ENCODE results near the gene HYDIN. TPM values are rescaled to one million over a fixed set of nuclear protein-coding genes. Genes with fewer than 3 reads are reported as not detected.
"Not testable (repeated sequence)": the region's sequence is repeated elsewhere in the genome, so short reads cannot be mapped to it uniquely, and the experiment has no call there.

HYDIN gene
- total RNA-seq, 1 donor from 2014 or later = 2.7 TPM

- Histone ChIP-seq H3K9me3 (no peaks in the 10 kb centered on the region), H3K27me3 (no peaks in the 10 kb centered on the region), H3K36me3 (no peaks in the 10 kb centered on the region), H3K4me3 (no peak overlapping the region), H3K27ac (no peak overlapping the region), H3K4me1 (no peaks in the 10 kb centered on the region)
- intact Hi-C loops (cut with DNase I) = no loop called here
- ATAC-seq = no peak
- no peak for TF ChIP-seq CTCF (IDR thresholded peaks at IDR 0.05)
- no peak for DNase-seq
Measured at GRCh38 chr16:71188956-71189712, 41.4 kb downstream of the HYDIN start.

GRCh38 chr16:71185347-71185746 is 45.2 kb downstream of the HYDIN start:
- no peak for DNase-seq
- Histone ChIP-seq H3K9me3 (no peaks in the 10 kb centered on the region), H3K4me1 (no peaks in the 10 kb centered on the region), H3K27ac (no peak overlapping the region), H3K27me3 (no peaks in the 10 kb centered on the region), H3K36me3 (no peaks in the 10 kb centered on the region), H3K4me3 (no peak overlapping the region)
- no peak for ATAC-seq
- TF ChIP-seq CTCF (IDR thresholded peaks at IDR 0.05) = no peak
- intact Hi-C loops (cut with DNase I) = no loop called here

GRCh38 chr16:71179569-71179968 is 51.0 kb downstream of the HYDIN start:
- intact Hi-C loops (cut with DNase I) = no loop called here
- Histone ChIP-seq H3K9me3 (no peaks in the 10 kb centered on the region), H3K36me3 (no peaks in the 10 kb centered on the region), H3K4me1 (no peaks in the 10 kb centered on the region), H3K4me3 (no peak overlapping the region), H3K27ac (no peak overlapping the region), H3K27me3 (no peaks in the 10 kb centered on the region)
- TF ChIP-seq CTCF (IDR thresholded peaks at IDR 0.05) = no peak
- DNase-seq (no peak), ATAC-seq (no peak)

- Histone ChIP-seq H3K9me3 (no peaks in the 10 kb centered on the region), H3K4me3 (no peak overlapping the region), H3K27me3 (no peaks in the 10 kb centered on the region), H3K4me1 (no peaks in the 10 kb centered on the region), H3K27ac (no peak overlapping the region), H3K36me3 (no peaks in the 10 kb centered on the region)
- TF ChIP-seq CTCF (IDR thresholded peaks at IDR 0.05) = no peak
- intact Hi-C loops (cut with DNase I) = no loop called here
- DNase-seq (no peak), ATAC-seq (no peak)
Measured at GRCh38 chr16:71172481-71173207, 57.9 kb downstream of the HYDIN start.

GRCh38 chr16:71161007-71161406 is 69.5 kb downstream of the HYDIN start:
- H3K27ac ChIP-seq; DNase-seq; ATAC-seq; H3K4me1 ChIP-seq; intact Hi-C loops (cut with DNase I); H3K9me3 ChIP-seq; H3K4me3 ChIP-seq; H3K36me3 ChIP-seq; H3K27me3 ChIP-seq: not testable (repeated sequence)

GRCh38 chr16:71157278-71157677 is 73.2 kb downstream of the HYDIN start:
- DNase-seq; H3K27ac ChIP-seq; ATAC-seq; H3K4me3 ChIP-seq; H3K4me1 ChIP-seq; H3K27me3 ChIP-seq; H3K36me3 ChIP-seq; H3K9me3 ChIP-seq; intact Hi-C loops (cut with DNase I): not testable (repeated sequence)

- H3K36me3 ChIP-seq; intact Hi-C loops (cut with DNase I); ATAC-seq; DNase-seq; H3K27ac ChIP-seq; H3K4me1 ChIP-seq; H3K9me3 ChIP-seq; H3K27me3 ChIP-seq; H3K4me3 ChIP-seq: not testable (repeated sequence)
Measured at GRCh38 chr16:71153329-71153728, 77.2 kb downstream of the HYDIN start.

- H3K9me3 ChIP-seq; ATAC-seq; DNase-seq; H3K27ac ChIP-seq; H3K27me3 ChIP-seq; intact Hi-C loops (cut with DNase I); H3K36me3 ChIP-seq; H3K4me3 ChIP-seq; H3K4me1 ChIP-seq: not testable (repeated sequence)
Measured at GRCh38 chr16:71151654-71152053, 78.9 kb downstream of the HYDIN start.

- ATAC-seq; intact Hi-C loops (cut with DNase I): not testable (repeated sequence)
Measured at GRCh38 chr16:71143246-71143645, 87.3 kb downstream of the HYDIN start.

GRCh38 chr16:71110565-71110964 is 120.0 kb downstream of the HYDIN start:
- H3K27me3 ChIP-seq; H3K27ac ChIP-seq; H3K36me3 ChIP-seq; H3K9me3 ChIP-seq; H3K4me1 ChIP-seq; DNase-seq; H3K4me3 ChIP-seq; intact Hi-C loops (cut with DNase I); ATAC-seq: not testable (repeated sequence)

More at GRCh38 chr16:71143246-71143645, 87.3 kb downstream of the HYDIN start:
- H3K4me3 ChIP-seq, H3K27ac ChIP-seq, H3K36me3 ChIP-seq, H3K27me3 ChIP-seq, H3K9me3 ChIP-seq, DNase-seq, H3K4me1 ChIP-seq: not testable (repeated sequence)

All from upper lobe of right lung (tissue), 1 donor.